HG03457 (cell line): ENCODE measurements around the gene QPCT.

ENCODE experiments used
- ATAC-seq: cut with Tn5 transposase; IDR thresholded peaks from one replicate; pipeline ENCODE4 v1.9.1; 2021; ENCODE audit warnings: moderate number of reproducible peaks; ENCODE audit not compliant: unreplicated experiment

The QPCT gene

DNA sequence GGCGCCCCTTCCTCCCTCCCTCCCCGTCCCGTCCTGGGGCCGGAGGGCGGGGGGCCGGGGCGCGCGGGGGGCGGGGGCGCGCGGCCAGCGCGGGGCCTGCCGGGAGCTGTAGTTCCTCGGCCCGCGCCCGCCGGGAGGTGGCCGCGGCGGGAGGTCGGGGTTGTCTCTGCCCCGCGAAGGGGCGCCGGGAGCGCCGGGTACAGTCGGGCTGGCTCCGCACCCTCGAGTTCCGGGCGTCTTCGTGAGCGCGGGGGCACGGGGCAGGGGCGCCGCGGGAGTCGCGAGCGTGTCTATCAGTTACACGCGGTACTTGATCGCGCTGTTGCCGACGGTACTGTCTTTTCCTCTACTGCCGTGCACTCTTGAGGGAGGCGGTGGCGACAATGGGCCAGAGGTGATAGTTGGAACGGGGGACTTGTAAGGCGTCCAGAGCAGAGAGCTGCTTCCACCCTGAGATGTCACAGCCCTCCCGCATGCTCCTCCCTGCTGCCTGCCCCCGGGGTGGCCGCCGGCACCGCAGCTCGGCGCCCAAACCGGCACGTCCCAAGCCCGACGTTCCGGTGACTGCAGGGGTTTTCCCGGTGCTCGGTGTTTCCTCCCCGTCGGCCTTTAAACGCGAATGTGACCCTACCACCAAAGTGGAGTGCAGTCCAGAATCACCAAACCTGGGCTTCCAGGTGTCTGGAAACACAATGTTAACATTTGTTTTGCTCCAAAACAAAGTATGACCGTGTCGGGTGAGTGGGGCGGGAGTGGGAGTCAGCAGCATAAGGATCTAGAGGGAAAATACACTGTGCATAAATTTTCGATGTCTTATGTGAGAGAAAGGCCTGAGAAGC, 19.4 kb upstream of the QPCT start, which contains the start of gene PRKD3:
Gene PRKD3, minus strand, starts transcription at position 48 of the 839 bp plus-strand sequence. CDS start 8,309 bp downstream, outside the sequence.
- ATAC-seq: peak; percentile 47

DNA sequence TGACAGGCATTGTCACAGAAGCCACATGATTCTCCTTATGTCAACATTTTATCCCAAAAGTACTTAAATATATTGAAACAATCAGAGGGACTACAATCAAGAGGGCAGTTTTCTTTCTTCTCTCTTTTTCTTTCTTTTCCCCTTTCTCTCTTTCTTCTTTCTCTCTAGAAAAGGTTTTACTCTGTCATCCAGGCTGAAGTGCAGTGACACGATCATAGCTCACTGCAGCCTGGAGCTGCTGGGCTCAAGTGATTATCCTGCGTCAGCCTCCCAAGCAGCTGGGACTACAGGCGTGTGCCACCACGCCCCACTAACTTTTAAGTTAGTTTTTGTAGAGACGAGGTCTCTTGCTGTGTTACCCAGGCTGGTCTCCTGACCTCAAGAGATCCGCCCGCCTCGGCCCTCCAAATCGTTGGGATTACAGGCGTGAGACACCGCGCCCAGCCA, 18.8 kb upstream of the QPCT start:
- no peak for ATAC-seq

DNA sequence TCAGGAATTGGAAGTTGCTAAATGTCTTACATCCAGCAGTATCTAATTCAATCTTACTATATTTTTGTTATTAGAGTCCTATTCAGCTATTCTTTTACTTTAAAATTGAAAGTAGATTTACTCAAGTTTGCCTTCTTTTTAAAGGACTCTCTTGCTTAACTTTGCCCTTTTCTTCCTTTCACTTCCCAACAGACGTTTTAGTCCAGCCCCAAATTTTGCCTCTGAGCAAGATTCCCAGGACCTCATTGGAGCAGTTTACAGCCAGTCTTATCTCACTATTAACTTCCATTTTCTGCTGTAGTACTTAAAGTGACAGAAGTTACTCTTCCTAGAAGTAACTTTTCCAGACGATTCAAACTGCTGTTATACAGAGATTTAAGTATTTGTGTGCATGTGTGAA, 18.1 kb upstream of the QPCT start:
- ATAC-seq: no peak

DNA sequence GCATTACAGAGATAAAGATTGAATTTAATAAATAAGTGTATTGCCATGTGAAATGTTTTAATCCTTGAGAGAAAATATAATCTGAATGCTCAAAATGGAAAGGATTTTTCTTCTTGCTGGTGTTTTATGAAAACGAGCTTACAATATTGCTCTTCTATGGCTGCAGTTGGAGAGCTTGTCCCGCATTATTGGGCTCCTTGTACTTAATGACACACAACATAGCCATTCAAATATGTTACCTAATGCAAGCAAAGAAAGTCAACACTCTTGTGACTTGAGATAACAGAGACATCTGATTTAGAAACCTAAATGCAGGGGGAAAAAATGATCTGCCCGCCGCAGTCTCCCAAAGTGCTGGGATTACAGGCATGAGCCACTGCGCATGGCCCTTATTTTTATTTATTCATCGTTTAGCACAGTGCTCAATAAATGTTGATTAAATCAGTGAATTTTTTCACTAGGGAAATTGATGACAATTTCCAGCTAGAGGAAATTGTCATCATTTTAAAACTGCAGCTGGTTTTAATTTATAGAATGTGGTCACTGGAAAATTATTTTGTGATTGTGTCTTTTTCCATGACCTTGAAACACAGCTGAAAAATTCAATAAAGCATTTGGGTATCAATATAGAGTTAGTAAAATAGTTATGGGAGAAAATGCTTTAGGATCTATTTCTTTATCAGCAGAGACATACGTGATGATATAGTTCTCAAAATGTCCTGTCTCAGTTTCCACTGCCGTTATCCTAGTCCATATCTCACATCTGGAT, 17.4 kb upstream of the QPCT start:
- ATAC-seq: no peak

DNA sequence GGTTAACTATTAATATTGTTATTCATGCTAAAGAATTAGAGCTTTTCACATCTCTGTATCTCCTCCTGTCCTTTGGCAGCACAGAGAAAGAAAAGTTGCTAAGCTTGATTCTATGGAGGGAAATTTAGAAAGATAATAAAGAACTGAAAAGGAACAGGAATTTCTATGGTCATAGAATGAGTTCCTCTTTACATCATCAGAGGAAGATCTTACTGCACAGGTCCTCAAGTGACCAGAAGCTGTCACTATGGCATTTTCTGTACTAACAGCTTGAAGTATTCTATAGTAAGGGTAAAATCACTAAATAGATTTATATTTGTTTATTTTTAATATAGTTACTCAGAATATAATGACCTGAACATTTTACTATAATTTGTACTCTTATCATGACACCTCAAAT, 13.7 kb upstream of the QPCT start:
- no peak for ATAC-seq

DNA sequence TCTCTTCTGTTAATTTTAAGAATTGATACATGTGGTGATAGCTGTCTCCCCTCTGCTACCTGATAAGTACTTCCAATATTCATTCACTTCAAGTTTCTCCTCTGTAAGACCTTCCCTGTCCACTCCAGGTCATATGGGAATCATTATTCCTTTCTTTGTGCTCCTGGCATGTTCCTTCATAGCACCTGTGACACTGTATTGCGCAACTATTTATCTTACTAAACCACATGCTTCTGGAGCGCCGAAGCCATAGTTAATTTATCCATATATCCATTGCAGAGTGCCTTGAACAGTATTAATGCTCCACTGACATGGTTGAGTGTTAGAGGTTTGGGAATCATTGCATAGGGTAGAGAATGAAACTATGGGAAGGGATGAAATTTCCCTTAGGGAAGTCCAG, 11.9 kb upstream of the QPCT start:
- no peak for ATAC-seq

DNA sequence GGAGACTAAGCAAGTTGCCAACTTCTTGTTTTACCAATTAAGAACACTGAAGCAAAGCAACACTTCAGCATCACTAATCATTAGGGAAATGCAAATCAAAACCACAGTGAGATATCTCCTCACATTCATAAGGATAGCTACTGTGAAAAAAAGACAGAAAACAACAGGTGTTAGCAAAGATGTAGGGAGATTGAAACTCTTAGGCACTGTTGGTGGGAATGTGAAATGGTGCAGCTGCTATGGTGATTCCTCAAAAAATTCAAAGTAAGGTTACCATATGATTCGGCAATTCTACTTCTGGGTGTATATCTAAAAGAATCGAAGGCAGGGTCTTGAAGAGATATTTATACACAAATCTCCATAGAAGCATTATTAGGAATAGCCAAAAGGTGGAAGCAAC, 11.2 kb upstream of the QPCT start:
- no peak for ATAC-seq

DNA sequence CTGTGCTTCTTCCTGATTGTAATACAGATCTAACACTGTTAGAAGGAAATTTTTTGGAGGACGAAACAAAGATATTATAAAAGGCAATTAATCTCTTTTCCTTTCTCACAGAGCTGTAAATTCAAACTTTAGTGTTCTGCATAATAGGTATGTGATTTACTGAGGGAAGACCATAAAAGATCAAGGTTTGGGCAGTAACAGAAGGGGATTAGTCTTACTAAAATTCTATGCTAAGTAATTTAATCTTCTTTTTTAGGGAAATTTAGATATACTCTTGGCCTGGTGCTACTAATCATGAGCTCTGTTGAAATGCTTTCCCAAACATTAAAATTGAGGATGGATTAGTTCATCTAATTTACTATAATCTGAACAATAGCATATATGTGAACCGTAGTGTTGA, 8.8 kb upstream of the QPCT start:
- ATAC-seq: no peak

DNA sequence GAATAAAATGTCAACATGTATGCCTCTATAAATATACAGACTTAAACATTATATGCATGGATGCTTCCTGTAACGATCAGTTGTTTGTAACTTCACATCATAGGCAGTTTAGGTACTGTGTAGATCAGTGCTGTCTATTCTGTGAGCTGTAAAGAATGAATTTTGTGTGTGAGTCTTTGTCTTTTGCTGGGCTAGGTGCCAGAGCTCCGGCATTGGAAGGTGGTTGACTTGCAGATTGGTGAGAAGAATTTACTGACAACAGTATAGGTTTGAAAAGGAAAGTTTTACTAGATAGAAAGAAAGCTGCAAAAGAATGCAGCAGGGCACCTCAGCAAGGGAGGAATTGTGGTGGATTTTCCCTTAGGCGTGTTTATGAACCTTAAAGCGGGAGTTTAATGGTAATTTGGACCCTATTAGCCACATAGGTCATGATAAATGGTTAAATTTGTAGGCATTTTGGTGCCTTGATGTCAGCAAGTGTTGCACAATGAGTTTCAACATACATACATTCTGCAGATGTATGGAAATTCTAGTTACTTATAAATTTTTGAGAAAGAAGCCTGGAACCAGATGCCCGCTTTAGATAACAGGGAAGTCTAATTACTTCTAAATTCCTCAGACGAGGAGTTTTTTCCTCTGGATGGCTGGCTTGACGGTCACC, 6.7 kb upstream of the QPCT start:
- no peak for ATAC-seq

DNA sequence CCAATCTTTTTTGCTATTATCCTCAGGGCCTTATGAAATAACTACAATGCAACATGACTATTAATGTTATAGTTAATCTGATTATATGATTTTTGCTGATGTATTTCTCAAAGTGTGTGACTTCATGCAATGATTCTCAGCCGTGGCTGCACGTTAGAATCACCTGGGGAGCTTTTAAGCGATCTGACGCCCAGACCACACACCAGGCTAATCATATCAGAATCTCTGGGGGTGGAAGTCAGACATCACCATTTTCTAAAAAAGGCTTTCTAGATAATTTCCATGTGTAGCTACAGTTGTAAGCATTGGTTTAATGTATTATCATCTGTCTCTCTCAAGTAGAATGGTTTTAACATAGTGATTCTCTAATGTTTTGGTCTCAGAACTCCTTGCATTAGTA, 5.5 kb upstream of the QPCT start:
- ATAC-seq: no peak

DNA sequence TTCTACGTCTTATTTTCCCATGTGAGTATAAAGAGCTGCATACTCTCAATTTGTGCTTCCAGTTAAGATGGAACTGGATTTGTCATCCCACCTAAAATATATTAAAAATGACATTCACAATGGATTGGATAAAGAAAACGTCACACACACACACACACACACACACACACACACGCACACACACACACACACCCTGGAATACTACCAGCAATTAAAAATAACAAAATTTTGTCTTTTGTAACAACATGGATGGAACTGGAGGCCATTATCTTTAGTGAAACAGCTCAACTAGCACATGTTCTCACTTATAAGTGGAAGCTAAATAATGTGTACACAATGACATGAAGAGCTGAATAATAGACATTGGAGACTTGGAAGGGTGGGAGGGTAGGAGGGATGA, 3.8 kb upstream of the QPCT start:
- ATAC-seq: no peak

DNA sequence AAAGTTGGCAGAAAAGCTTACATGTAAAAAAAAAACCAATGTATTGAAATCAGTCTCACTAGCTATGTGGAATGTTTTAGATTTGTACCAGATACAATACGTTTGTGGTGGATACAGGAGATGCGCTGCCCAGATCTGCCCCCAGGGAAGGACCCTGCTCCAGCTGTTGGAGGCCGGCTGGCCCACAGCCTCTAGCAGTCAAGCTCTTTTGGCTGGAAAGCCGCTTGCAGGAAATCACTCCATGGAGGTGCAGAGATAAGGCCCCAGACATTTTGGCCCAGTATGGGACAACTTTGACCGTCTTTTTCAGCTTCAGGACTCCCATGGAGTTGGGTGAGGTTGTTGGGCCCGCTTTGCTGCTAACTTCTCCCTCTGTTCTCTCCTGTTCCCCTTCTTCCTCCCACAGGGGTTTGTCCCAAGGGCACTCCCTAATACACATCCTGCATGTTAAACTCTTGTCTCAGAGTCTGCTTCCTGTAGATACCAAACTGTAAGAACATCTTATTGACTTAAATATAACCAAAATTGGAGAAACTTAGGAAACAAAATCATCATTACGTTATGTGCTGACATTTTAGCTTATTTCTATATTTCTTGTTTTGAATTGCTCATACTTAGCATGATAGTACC, 1.7 kb upstream of the QPCT start:
- no peak for ATAC-seq

DNA sequence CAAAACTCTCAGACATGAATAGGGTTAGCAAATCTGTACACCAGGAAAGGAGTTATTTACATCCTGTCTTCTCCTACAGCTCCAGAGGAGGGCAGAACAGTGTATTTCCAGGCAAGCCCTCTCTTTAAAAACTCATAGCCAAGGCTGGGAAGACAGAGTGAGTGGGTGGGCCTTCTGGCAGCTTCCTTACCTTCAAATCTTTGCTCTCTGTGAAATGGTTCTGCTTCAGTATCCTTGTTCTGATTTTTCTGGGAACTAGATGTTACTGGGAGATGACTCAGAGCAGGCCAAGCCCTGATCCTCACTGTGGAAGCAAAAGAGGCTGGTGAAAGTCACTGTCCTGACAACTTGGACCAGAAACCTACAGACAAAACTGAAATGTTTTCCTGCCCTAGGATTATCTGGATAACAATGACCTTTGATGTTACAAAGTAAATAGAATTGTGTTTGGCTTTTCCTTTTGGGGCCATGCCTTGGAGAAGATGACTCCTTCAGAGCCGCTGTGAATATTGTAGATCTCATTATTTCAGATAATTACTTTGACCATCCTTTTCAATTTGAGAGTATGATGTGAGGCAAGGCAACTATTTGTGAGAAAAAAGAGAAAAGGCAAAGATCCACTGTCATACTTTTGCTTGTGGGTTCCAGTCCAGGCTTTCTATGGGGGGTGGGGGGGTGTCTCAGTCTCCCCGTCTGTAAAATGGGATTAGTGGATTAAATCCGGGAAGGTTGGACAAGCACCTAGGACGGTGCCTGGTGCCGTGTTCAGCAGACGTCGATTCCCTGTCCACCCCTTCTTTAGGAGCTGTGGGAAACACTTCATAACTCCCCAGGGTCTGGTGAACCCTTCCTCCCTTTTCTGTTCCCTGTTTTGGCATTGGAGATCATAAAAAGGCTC, 644 bp upstream of the QPCT start:
- no peak for ATAC-seq

DNA sequence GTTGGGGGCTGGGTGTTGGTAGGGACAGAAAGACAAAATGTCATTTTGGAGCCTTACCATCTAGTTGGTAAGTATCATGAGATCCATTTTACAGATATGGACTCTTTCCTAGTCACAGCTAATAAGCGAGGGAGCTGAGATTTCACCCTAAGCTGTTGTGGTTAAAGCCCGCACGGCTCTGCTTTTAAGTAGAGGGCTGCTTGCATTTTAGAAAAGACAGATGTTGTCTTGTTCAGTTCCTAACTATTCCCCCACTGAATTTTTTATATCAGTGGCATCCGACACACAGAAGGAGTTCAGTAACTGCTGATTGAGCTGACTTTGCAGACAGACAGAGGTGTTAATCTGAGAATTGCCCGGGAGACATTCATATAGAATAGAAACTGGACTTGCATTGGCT, 3.7 kb downstream of the QPCT start:
- ATAC-seq: no peak

DNA sequence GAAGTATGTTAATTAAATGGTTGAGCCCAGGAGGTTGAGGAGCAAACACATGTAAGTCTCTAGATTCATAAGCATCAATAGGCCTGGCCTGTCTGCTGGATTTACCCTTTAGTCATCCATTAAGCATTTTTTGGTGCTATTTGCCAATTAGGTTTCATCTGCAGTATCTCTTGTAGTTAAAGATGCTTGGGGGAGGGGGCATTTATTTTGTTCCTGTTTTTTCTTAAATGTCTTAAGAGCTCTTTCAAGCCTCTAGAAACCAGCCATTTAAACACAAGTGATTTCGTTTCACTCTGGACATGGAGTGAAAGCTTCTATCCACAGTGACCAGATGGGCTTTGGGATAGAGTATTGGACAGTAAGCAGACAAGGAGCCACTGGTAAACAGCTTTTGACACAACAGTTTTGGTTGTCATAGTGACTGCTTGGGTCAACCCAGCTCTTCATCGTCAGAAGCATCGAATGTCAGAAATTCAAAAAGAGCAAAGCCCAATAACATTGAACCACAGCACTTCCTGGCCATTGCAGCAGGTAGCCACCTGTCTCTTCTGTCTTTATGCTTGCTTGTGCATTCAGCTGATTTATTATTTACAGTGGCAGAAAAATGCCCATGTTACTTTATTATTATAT, 4.9 kb downstream of the QPCT start:
- no peak for ATAC-seq

DNA sequence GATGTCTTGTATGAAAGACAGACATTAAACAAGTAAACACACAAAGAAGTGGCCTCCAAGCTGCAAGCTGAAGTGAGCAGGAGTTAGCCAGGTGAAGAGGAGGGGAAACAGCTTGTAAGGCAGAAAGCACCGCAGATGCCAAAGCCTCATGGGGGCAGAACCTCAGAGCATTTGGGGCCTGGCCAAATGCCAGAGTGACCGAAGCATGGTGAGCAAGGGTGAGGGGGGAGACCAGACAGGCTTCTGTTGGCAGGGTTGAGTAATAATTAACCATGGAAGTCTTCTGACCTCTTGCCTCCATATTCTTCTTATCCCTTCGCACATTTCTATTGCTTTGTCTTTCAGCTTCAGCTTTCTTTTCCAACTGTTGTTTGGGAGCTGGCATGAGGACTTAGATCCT, 5.6 kb downstream of the QPCT start:
- ATAC-seq: peak; percentile 55

DNA sequence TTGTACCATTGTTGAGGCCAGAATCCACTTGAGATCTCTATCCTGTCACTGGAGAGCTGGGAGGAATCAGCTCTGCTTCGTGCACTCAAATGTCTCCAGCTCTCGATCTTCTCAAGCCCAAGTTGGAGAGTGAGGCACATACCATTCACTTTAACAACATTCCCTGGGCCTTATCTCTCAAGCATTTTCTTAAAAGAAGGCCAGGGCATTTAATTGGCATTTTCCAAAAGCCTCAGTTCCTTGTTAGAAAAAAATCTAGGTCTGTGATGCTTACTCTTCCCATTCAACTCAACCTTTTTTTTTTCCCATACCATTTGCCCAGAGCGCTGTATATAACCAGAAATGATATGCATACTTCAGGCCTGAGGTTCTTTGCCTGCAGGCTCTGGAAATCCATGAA, 10.1 kb downstream of the QPCT start:
- no peak for ATAC-seq

DNA sequence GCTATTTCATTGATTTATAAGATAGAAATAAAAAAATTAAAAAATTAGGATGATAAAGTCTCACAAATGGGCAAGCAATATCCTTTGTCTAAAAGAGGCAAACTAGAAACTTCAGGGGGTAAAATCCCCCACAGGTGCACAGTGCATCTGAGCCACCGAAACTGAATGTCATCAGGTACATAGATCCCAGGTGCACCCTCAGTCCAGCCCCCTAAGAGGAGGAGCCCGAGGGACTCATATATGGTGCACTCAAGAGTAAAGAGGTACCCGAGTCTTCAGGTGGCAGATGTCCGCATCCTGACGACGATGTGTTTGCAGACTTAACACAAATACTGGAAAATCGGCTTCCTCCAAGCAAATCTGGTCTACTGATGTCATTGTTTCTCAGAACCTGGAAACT, 11.3 kb downstream of the QPCT start:
- no peak for ATAC-seq

DNA sequence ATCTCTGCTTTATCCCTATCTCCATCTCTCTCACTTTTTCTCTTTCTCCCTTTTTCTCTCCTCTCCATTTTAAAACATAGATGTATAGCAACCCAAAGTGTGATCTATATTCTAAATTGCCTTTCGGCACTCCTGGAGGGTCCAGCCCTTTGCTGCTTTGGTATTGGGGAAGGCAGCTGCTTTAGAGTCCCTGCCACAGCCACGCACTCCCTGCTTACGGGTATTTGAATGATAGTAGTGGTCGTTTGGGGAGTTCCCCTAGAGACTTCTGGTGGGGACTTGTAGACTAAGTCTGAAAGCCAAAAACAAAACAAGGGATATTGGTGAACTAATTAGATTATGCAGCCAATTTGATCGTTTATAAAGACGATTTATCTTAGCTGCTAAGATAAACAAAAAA, 11.9 kb downstream of the QPCT start:
- no peak for ATAC-seq

DNA sequence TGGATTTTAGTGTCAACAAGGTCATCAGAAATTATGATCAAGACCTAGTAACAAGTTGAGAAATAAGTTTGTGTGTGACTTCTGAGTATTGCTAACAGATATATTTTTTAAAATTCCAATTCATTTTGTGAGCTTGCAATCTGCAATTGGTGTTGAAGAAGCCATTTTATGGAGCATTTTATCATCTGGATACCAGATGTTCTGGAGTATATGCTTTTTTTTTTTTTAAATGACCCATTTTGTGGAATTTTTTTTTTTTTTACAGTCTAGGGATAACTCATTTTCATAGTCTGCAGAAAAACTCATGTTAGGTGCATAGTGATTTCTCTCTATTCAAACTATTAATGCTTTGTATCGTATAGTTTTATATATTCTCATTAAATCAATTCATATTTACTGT, 12.6 kb downstream of the QPCT start:
- no peak for ATAC-seq
